Left renal cortex interstitium (tissue), 4 donors: Measurements from ENCODE around the gene GIPC3. TPM values are rescaled to one million over a fixed set of nuclear protein-coding genes. Genes with fewer than 3 reads are reported as not detected.
"Not testable (repeated sequence)": the region's sequence is repeated elsewhere in the genome, so short reads cannot be mapped to it uniquely, and the experiment has no call there.

Source experiments
- DNase-seq, 4 donors: peaks; one replicate each; pipeline ENCODE4 v3.0.0-alpha.2; 2013; ENCODE audit warnings: low read depth in 4 of 4, low spot score in 2 of 4, missing footprints in 1 of 4
- polyA plus RNA-seq, 4 donors: library from polyadenylated mRNA; unstranded; fragments of 120-200 nt; gene quantifications; one replicate each; pipeline ENCODE4 v1.2.1, GENCODE V29; 2013; ENCODE audit not compliant: insufficient read length in 4 of 4

GIPC3 gene
- polyA plus RNA-seq, 4 donors = 2.3 to 3.3 (median 2.8) TPM

GRCh38 chr19:3575949-3576673 lies 9.2 kb upstream of the GIPC3 start:
- DNase-seq = no peak

GRCh38 chr19:3576696-3577443 lies 8.4 kb upstream of the GIPC3 start:
- no peak for DNase-seq

GRCh38 chr19:3577723-3578344 lies 7.4 kb upstream of the GIPC3 start:
- no peak for DNase-seq

GRCh38 chr19:3578390-3578789 lies 6.9 kb upstream of the GIPC3 start:
- DNase-seq = no peak

GRCh38 chr19:3580156-3580934 lies 4.9 kb upstream of the GIPC3 start:
- DNase-seq = no peak

GRCh38 chr19:3581792-3582191 lies 3.5 kb upstream of the GIPC3 start:
- not testable (repeated sequence) for DNase-seq

- not testable (repeated sequence) for DNase-seq
Observed at GRCh38 chr19:3584036-3584802, 1.1 kb upstream of the GIPC3 start.

GRCh38 chr19:3586127-3586626 lies 899 bp downstream of the GIPC3 start:
- DNase-seq = no peak

- DNase-seq = no peak
Observed at GRCh38 chr19:3586707-3587346, 1.5 kb downstream of the GIPC3 start.

- no peak for DNase-seq
Observed at GRCh38 chr19:3589439-3589838, 4.2 kb downstream of the GIPC3 start.

- DNase-seq = no peak
Observed at GRCh38 chr19:3589949-3590348, 4.7 kb downstream of the GIPC3 start.

GRCh38 chr19:3590991-3591659 lies 5.8 kb downstream of the GIPC3 start:
- no peak for DNase-seq

- no peak for DNase-seq
Observed at GRCh38 chr19:3591876-3592613, 6.8 kb downstream of the GIPC3 start.

- DNase-seq = no peak
Observed at GRCh38 chr19:3593156-3593555, 7.9 kb downstream of the GIPC3 start.

- DNase-seq = no peak
Observed at GRCh38 chr19:3595521-3596061, 10.3 kb downstream of the GIPC3 start.

GRCh38 chr19:3599776-3600187 lies 14.5 kb downstream of the GIPC3 start:
- no peak for DNase-seq

GRCh38 chr19:3601021-3601420 lies 15.7 kb downstream of the GIPC3 start:
- DNase-seq = no peak
